ENCODE measurements around the gene DACT2.

The DACT2 gene

GRCh38 chr6:168307015-168307694 lies 12.4 kb downstream of the DACT2 start:
- ATAC-seq (no peak), DNase-seq (no peak)
- Mint-ChIP-seq H3K27ac (no peak overlapping the region), H3K4me3 (no peak overlapping the region), H3K9me3 (no peaks in the 10 kb centered on the region), H3K27me3 (no peaks in the 10 kb centered on the region), H3K36me3 (ENCODE audit: low read depth) (no peaks in the 10 kb centered on the region), H3K4me1 (no peaks in the 10 kb centered on the region)

GRCh38 chr6:168305863-168306262 lies 13.7 kb downstream of the DACT2 start:
- DNase-seq (no peak), ATAC-seq (no peak)
- Mint-ChIP-seq H3K36me3 (ENCODE audit: low read depth) (no peaks in the 10 kb centered on the region), H3K9me3 (no peaks in the 10 kb centered on the region), H3K27ac (no peak overlapping the region), H3K4me1 (no peaks in the 10 kb centered on the region), H3K27me3 (peaks cover 2% of the 10 kb centered on the region), H3K4me3 (no peak overlapping the region)

GRCh38 chr6:168305096-168305749 lies 14.4 kb downstream of the DACT2 start:
- DNase-seq (no peak), ATAC-seq (no peak)
- Mint-ChIP-seq H3K4me3 (no peak overlapping the region), H3K27me3 (peaks cover 2% of the 10 kb centered on the region), H3K4me1 (no peaks in the 10 kb centered on the region), H3K9me3 (no peaks in the 10 kb centered on the region), H3K27ac (no peak overlapping the region), H3K36me3 (ENCODE audit: low read depth) (no peaks in the 10 kb centered on the region)

- peaks cover 2% of the 10 kb centered on the region for H3K27me3 Mint-ChIP-seq
Measured at GRCh38 chr6:168304752-168305015, 14.9 kb downstream of the DACT2 start.

GRCh38 chr6:168303982-168304751 lies 15.4 kb downstream of the DACT2 start:
- Mint-ChIP-seq H3K27ac (no peak overlapping the region), H3K36me3 (ENCODE audit: low read depth) (no peaks in the 10 kb centered on the region), H3K4me3 (no peak overlapping the region), H3K27me3 (peaks cover 2% of the 10 kb centered on the region), H3K4me1 (no peaks in the 10 kb centered on the region), H3K9me3 (no peaks in the 10 kb centered on the region)
- no peak for DNase-seq
- ATAC-seq = no peak

More at GRCh38 chr6:168304752-168305015, 14.9 kb downstream of the DACT2 start:
- no peak for DNase-seq
- no peaks in the 10 kb centered on the region for H3K36me3 Mint-ChIP-seq (ENCODE audit: low read depth)
- H3K4me1 Mint-ChIP-seq = no peaks in the 10 kb centered on the region
- no peak overlapping the region for H3K27ac Mint-ChIP-seq
- ATAC-seq = no peak
- no peaks in the 10 kb centered on the region for H3K9me3 Mint-ChIP-seq
- H3K4me3 Mint-ChIP-seq = no peak overlapping the region

- no peaks in the 10 kb centered on the region for H3K9me3 Mint-ChIP-seq
- H3K4me3 Mint-ChIP-seq = no peak overlapping the region
- no peak for ATAC-seq
- no peak for DNase-seq
- H3K27ac Mint-ChIP-seq = no peak overlapping the region
- H3K4me1 Mint-ChIP-seq = no peaks in the 10 kb centered on the region
- peaks cover 6% of the 10 kb centered on the region for H3K27me3 Mint-ChIP-seq
- no peaks in the 10 kb centered on the region for H3K36me3 Mint-ChIP-seq (ENCODE audit: low read depth)
Measured at GRCh38 chr6:168302534-168302933, 17.0 kb downstream of the DACT2 start.

- H3K36me3 Mint-ChIP-seq (ENCODE audit: low read depth) = no peaks in the 10 kb centered on the region
- H3K4me3 Mint-ChIP-seq = no peak overlapping the region
- no peaks in the 10 kb centered on the region for H3K4me1 Mint-ChIP-seq
- no peak overlapping the region for H3K27ac Mint-ChIP-seq
- peaks cover 8% of the 10 kb centered on the region for H3K27me3 Mint-ChIP-seq
- DNase-seq = no peak
- H3K9me3 Mint-ChIP-seq = no peaks in the 10 kb centered on the region
- no peak for ATAC-seq
Measured at GRCh38 chr6:168301648-168302398, 17.8 kb downstream of the DACT2 start.

- Mint-ChIP-seq H3K9me3 (no peaks in the 10 kb centered on the region), H3K4me1 (no peaks in the 10 kb centered on the region), H3K27me3 (peaks cover 8% of the 10 kb centered on the region), H3K4me3 (no peak overlapping the region), H3K36me3 (ENCODE audit: low read depth) (no peaks in the 10 kb centered on the region), H3K27ac (no peak overlapping the region)
- no peak for DNase-seq
- no peak for ATAC-seq
Measured at GRCh38 chr6:168300975-168301647, 18.5 kb downstream of the DACT2 start.

GRCh38 chr6:168299541-168300511 lies 19.8 kb downstream of the DACT2 start:
- Mint-ChIP-seq H3K27me3 (peaks cover 11% of the 10 kb centered on the region), H3K27ac (no peak overlapping the region)

GRCh38 chr6:168297643-168298042 lies 21.9 kb downstream of the DACT2 start:
- Mint-ChIP-seq H3K27ac (no peak overlapping the region), H3K27me3 (peaks cover 11% of the 10 kb centered on the region), H3K4me1 (no peaks in the 10 kb centered on the region), H3K36me3 (ENCODE audit: low read depth) (no peaks in the 10 kb centered on the region), H3K4me3 (no peak overlapping the region), H3K9me3 (no peaks in the 10 kb centered on the region)
- no peak for ATAC-seq
- DNase-seq = no peak

More at GRCh38 chr6:168299541-168300511, 19.8 kb downstream of the DACT2 start:
- Mint-ChIP-seq H3K4me3 (no peak overlapping the region), H3K9me3 (no peaks in the 10 kb centered on the region), H3K4me1 (no peaks in the 10 kb centered on the region), H3K36me3 (ENCODE audit: low read depth) (no peaks in the 10 kb centered on the region)
- ATAC-seq (no peak), DNase-seq (no peak)

- peaks cover 9% of the 10 kb centered on the region for H3K27me3 Mint-ChIP-seq
- H3K27ac Mint-ChIP-seq = no peak overlapping the region
- no peaks in the 10 kb centered on the region for H3K9me3 Mint-ChIP-seq
- no peak overlapping the region for H3K4me3 Mint-ChIP-seq
- DNase-seq (no peak), ATAC-seq (no peak)
- no peaks in the 10 kb centered on the region for H3K36me3 Mint-ChIP-seq (ENCODE audit: low read depth)
- no peaks in the 10 kb centered on the region for H3K4me1 Mint-ChIP-seq
Measured at GRCh38 chr6:168294901-168295300, 24.7 kb downstream of the DACT2 start.

- H3K27ac Mint-ChIP-seq = no peak overlapping the region
- no peaks in the 10 kb centered on the region for H3K9me3 Mint-ChIP-seq
- peaks cover 9% of the 10 kb centered on the region for H3K27me3 Mint-ChIP-seq
- H3K4me3 Mint-ChIP-seq = no peak overlapping the region
- no peaks in the 10 kb centered on the region for H3K36me3 Mint-ChIP-seq (ENCODE audit: low read depth)
- ATAC-seq (no peak), DNase-seq (no peak)
- no peaks in the 10 kb centered on the region for H3K4me1 Mint-ChIP-seq
Measured at GRCh38 chr6:168293636-168294530, 25.7 kb downstream of the DACT2 start.

GRCh38 chr6:168292826-168293225 lies 26.8 kb downstream of the DACT2 start:
- Mint-ChIP-seq H3K4me3 (no peak overlapping the region), H3K27ac (no peak overlapping the region), H3K9me3 (peaks cover 6% of the 10 kb centered on the region), H3K36me3 (ENCODE audit: low read depth) (no peaks in the 10 kb centered on the region), H3K4me1 (peaks cover 3% of the 10 kb centered on the region), H3K27me3 (peaks cover 12% of the 10 kb centered on the region)
- no peak for DNase-seq
- ATAC-seq = no peak
